ES-I3 (cell line): ENCODE results near the gene FOXD4L1.
"Not testable (repeated sequence)": the region's sequence is repeated elsewhere in the genome, so short reads cannot be mapped to it uniquely, and the experiment has no call there.

Source experiments
- H3K36me3 ChIP-seq: 2 replicates; pipeline ENCODE4 v1.6.1; 2013; ENCODE audit warnings: mild to moderate bottlenecking, low read length, control low read depth, moderate library complexity; ENCODE audit not compliant: insufficient read depth
- H3K4me1 ChIP-seq: 2 replicates; pipeline ENCODE4 v1.6.1; 2013; ENCODE audit warnings: mild to moderate bottlenecking, control low read depth, low read length; ENCODE audit not compliant: insufficient read depth
- H3K9ac ChIP-seq: 2 replicates; pipeline ENCODE4 v1.6.1; 2013; ENCODE audit warnings: low read depth, mild to moderate bottlenecking, low read length, moderate library complexity
- H3K9me3 ChIP-seq: 2 replicates; pipeline ENCODE4 v1.6.1; 2013; ENCODE audit warnings: mild to moderate bottlenecking, low read length, moderate library complexity; ENCODE audit not compliant: control insufficient read depth, insufficient read depth

Gene FOXD4L1

GRCh38 chr2:113511859-113512258 is 13.4 kb downstream of the FOXD4L1 start:
- not testable (repeated sequence) for H3K9me3 ChIP-seq, H3K4me1 ChIP-seq, H3K36me3 ChIP-seq, H3K9ac ChIP-seq

- H3K36me3 ChIP-seq, H3K4me1 ChIP-seq, H3K9me3 ChIP-seq, H3K9ac ChIP-seq: not testable (repeated sequence)
These were observed 17.0 kb downstream of the FOXD4L1 start for GRCh38 chr2:113515457-113515856.

GRCh38 chr2:113515995-113516394 is 17.5 kb downstream of the FOXD4L1 start:
- not testable (repeated sequence) for H3K4me1 ChIP-seq, H3K36me3 ChIP-seq, H3K9ac ChIP-seq, H3K9me3 ChIP-seq

GRCh38 chr2:113517025-113517424 is 18.6 kb downstream of the FOXD4L1 start:
- H3K36me3 ChIP-seq, H3K9me3 ChIP-seq, H3K9ac ChIP-seq, H3K4me1 ChIP-seq: not testable (repeated sequence)

- not testable (repeated sequence) for H3K9ac ChIP-seq, H3K36me3 ChIP-seq, H3K9me3 ChIP-seq, H3K4me1 ChIP-seq
These were observed 22.4 kb downstream of the FOXD4L1 start for GRCh38 chr2:113520837-113521236.

- H3K36me3 ChIP-seq, H3K4me1 ChIP-seq, H3K9me3 ChIP-seq, H3K9ac ChIP-seq: not testable (repeated sequence)
These were observed 23.0 kb downstream of the FOXD4L1 start for GRCh38 chr2:113521492-113521891.

- H3K9ac ChIP-seq, H3K4me1 ChIP-seq, H3K36me3 ChIP-seq, H3K9me3 ChIP-seq: not testable (repeated sequence)
These were observed 26.5 kb downstream of the FOXD4L1 start for GRCh38 chr2:113524986-113525385.

- H3K36me3 ChIP-seq, H3K9me3 ChIP-seq, H3K9ac ChIP-seq, H3K4me1 ChIP-seq: not testable (repeated sequence)
These were observed 29.0 kb downstream of the FOXD4L1 start for GRCh38 chr2:113527350-113528045.

- not testable (repeated sequence) for H3K9ac ChIP-seq, H3K4me1 ChIP-seq, H3K9me3 ChIP-seq, H3K36me3 ChIP-seq
These were observed 29.7 kb downstream of the FOXD4L1 start for GRCh38 chr2:113528126-113528525.

GRCh38 chr2:113528904-113529303 is 30.4 kb downstream of the FOXD4L1 start:
- not testable (repeated sequence) for H3K36me3 ChIP-seq, H3K4me1 ChIP-seq, H3K9me3 ChIP-seq

GRCh38 chr2:113532991-113533390 is 34.5 kb downstream of the FOXD4L1 start:
- H3K4me1 ChIP-seq, H3K9ac ChIP-seq, H3K36me3 ChIP-seq, H3K9me3 ChIP-seq: not testable (repeated sequence)

More at GRCh38 chr2:113528904-113529303, 30.4 kb downstream of the FOXD4L1 start:
- H3K9ac ChIP-seq = not testable (repeated sequence)

GRCh38 chr2:113536573-113536972 is 38.1 kb downstream of the FOXD4L1 start:
- not testable (repeated sequence) for H3K36me3 ChIP-seq, H3K9me3 ChIP-seq, H3K4me1 ChIP-seq, H3K9ac ChIP-seq

GRCh38 chr2:113540834-113541203 is 42.4 kb downstream of the FOXD4L1 start:
- H3K9me3 ChIP-seq, H3K36me3 ChIP-seq, H3K4me1 ChIP-seq, H3K9ac ChIP-seq: not testable (repeated sequence)

- not testable (repeated sequence) for H3K9me3 ChIP-seq, H3K36me3 ChIP-seq, H3K4me1 ChIP-seq
- peak overlapping the region; percentile 56; the same call in 1 of the 2 replicates for H3K9ac ChIP-seq
These were observed 42.9 kb downstream of the FOXD4L1 start for GRCh38 chr2:113541204-113541975.

- not testable (repeated sequence) for H3K9me3 ChIP-seq, H3K4me1 ChIP-seq, H3K36me3 ChIP-seq, H3K9ac ChIP-seq
These were observed 43.6 kb downstream of the FOXD4L1 start for GRCh38 chr2:113541976-113542485.
